Gastrocnemius medialis (tissue), 4 donors: ENCODE measurements around the gene MIGA2. TPM values are rescaled to one million over a fixed set of nuclear protein-coding genes. Genes with fewer than 3 reads are reported as not detected.

Experiments
- ATAC-seq, 2 donors: fragments of 150-250 bp; one replicate each; pipeline ENCODE4 v1.9.1; 2016
- DNase-seq, 2 donors: peaks; one replicate each; pipeline ENCODE4 v3.0.0-alpha.2; 2019
- H3K27ac ChIP-seq, 4 donors: fragments of 200-600 bp; sonication (generic); 1 replicate in 1 of 4; 2 replicates in 3 of 4; pipeline ENCODE4 v1.5.1; 2016 to 2018; ENCODE audit warnings: mild to moderate bottlenecking in 2 of 4, moderate library complexity in 1 of 4
- H3K27me3 ChIP-seq, 3 donors: fragments of 200-600 bp; sonication (generic) in 2 of 3; 1 replicate in 1 of 3; 2 replicates in 2 of 3; pipeline versions ENCODE4 v1.5.1 to v1.6.0; 2016 to 2019; ENCODE audit warnings: mild to moderate bottlenecking in 1 of 3, moderate library complexity in 1 of 3
- H3K36me3 ChIP-seq, 2 donors: fragments of 200-600 bp; sonication (generic) in 1 of 2; one replicate each; pipeline ENCODE4 v1.5.1; 2017 to 2018
- H3K4me1 ChIP-seq, 2 donors: fragments of 200-600 bp; sonication (generic) in 1 of 2; one replicate each; pipeline ENCODE4 v1.5.1; 2016 to 2017; ENCODE audit warnings: mild to moderate bottlenecking in 2 of 2
- H3K4me3 ChIP-seq, 4 donors: fragments of 200-600 bp; sonication (generic) in 3 of 4; 1 replicate in 1 of 4; 2 replicates in 3 of 4; pipeline ENCODE4 v1.5.1; 2016 to 2019; ENCODE audit warnings: mild to moderate bottlenecking in 2 of 4
- H3K9me3 ChIP-seq, 3 donors: fragments of 200-600 bp; sonication (generic) in 2 of 3; 1 replicate in 1 of 3; 2 replicates in 2 of 3; pipeline ENCODE4 v1.5.1; 2016 to 2019
- POLR2A ChIP-seq, 2 donors: fragments of 450-650 bp; IDR thresholded peaks; one replicate each; pipeline ENCODE4 v1.6.1; 2017; ENCODE audit warnings: antibody characterized with exemption in 2 of 2, mild to moderate bottlenecking in 2 of 2, moderate library complexity in 2 of 2
- in situ Hi-C, 4 donors: fragments of 200-750 bp; cut with MboI; loops; one replicate each; pipeline versions ENCODE4 v1.15.0 to v1.8.0; 2017; ENCODE audit warnings: low sequenced_read_pairs in 4 of 4
- intact Hi-C: fragments of 100-400 bp; cut with DNase I; formaldehyde crosslinking; loops from one replicate; pipeline ENCODE4 v1.15.1; 2023; ENCODE audit warnings: low total_unique reads
- total RNA-seq, 4 donors: library from RNA; depleted of rRNA; stranded (reverse); fragments of >200 nt; gene quantifications; one replicate each; pipeline versions ENCODE4 v1.1.0 to v1.2.3, GENCODE V29; 2016
- TF ChIP-seq, protein P1 (sequence below), 5 experiments: fragments of 450-650 bp in 3 of 5; fragments of 200-600 bp in 2 of 5; sonication (generic) in 2 of 5; IDR thresholded peaks in 4 of 5; conservative IDR thresholded peaks in 1 of 5; 1 replicate in 4 of 5; 2 replicates in 1 of 5; pipeline ENCODE4 v1.5.1; 2016 to 2019; ENCODE audit warnings: antibody characterized with exemption in 5 of 5, mild to moderate bottlenecking in 3 of 5, moderate library complexity in 3 of 5

MIGA2 gene
- total RNA-seq, 4 donors from 2014 or later, result 5.8 to 20.6 (median 18.1) TPM

DNA sequence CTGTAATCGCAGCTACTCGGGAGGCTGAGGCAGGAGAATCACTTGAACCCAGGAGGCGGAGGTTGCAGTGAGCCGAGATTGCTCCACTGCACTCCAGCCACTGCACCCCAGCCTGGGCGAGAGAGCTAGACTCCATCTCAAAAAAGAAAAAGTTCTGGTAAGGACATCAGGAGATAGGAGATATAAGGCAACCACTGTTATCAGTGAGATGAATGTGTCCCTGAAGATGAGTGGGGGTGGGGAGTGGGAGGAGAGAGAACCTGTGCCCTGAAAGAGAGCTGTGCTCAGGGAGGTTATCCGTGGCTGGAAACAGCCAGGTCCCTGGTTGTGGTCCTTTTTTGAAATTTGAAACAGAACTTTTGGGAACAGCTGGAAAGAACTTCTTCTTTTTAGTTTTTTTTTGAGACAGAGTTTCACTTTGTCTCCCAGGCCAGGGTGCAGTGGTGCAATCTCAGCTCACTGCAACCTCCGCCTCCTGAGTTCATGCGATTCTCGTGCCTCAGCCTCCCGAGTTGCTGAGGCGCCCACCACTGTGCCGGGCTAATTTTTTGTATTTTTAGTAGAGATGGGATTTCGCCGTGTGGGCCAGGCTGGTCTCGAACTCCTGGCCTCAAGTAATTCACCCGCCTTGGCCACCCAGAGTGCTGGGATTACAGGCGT, 77.3 kb downstream of the MIGA2 start:
- in situ Hi-C loops, result no loop called here
- no peak for TF ChIP-seq POLR2A (IDR thresholded peaks at IDR 0.05)
- TF ChIP-seq, protein P1, sequence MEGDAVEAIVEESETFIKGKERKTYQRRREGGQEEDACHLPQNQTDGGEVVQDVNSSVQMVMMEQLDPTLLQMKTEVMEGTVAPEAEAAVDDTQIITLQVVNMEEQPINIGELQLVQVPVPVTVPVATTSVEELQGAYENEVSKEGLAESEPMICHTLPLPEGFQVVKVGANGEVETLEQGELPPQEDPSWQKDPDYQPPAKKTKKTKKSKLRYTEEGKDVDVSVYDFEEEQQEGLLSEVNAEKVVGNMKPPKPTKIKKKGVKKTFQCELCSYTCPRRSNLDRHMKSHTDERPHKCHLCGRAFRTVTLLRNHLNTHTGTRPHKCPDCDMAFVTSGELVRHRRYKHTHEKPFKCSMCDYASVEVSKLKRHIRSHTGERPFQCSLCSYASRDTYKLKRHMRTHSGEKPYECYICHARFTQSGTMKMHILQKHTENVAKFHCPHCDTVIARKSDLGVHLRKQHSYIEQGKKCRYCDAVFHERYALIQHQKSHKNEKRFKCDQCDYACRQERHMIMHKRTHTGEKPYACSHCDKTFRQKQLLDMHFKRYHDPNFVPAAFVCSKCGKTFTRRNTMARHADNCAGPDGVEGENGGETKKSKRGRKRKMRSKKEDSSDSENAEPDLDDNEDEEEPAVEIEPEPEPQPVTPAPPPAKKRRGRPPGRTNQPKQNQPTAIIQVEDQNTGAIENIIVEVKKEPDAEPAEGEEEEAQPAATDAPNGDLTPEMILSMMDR (IDR thresholded peaks at IDR 0.05 in 4 of 5, conservative IDR thresholded peaks at IDR 0.05 in 1 of 5), result no peak
- Histone ChIP-seq H3K27ac (peak overlapping the region in 2 of 4 donors; percentile 65 to 69), H3K9me3 (no peaks in the 10 kb centered on the region), H3K27me3 (no peaks in the 10 kb centered on the region), H3K36me3 (no peaks in the 10 kb centered on the region), H3K4me1 (peaks cover 33 to 48% of the 10 kb centered on the region in 2 donors), H3K4me3 (no peak overlapping the region)
- intact Hi-C loops, result no loop called here
- ATAC-seq (no peak), DNase-seq (no peak)

DNA sequence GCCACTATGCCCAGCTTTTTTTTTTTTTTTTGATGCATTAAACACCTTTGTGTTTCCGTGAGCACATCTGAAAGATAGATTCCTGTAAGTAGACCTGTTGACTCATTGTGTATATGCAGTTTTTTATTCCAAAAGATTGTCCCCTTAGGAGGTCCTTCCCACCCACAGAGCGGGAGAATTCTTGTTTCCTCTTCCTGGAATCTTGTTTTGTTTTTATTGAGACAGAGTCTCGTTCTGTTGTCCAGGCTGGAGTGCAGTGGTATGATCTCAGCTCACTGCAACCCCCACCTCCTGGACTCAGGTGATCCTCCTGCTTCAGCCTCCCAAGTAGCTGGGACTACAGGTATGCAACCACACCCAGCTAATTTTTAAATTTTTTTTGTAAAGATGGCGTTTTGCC, 82.4 kb downstream of the MIGA2 start:
- TF ChIP-seq POLR2A (IDR thresholded peaks at IDR 0.05), result no peak
- TF ChIP-seq, protein P1 (IDR thresholded peaks at IDR 0.05 in 4 of 5, conservative IDR thresholded peaks at IDR 0.05 in 1 of 5), result no peak
- peaks cover 0 to 12% of the 10 kb centered on the region in 2 donors for H3K36me3 ChIP-seq
- peak overlapping the region in 1 of 4 donors; percentile 31 for H3K27ac ChIP-seq
- no peaks in the 10 kb centered on the region for H3K9me3 ChIP-seq
- H3K27me3 ChIP-seq, result no peaks in the 10 kb centered on the region
- DNase-seq, result no peak
- intact Hi-C loops (no loop called here), in situ Hi-C loops (no loop called here)
- no peak overlapping the region for H3K4me3 ChIP-seq
- no peak for ATAC-seq
- H3K4me1 ChIP-seq, result peaks cover 45 to 61% of the 10 kb centered on the region in 2 donors

- intact Hi-C loops, result no loop called here
- TF ChIP-seq POLR2A (IDR thresholded peaks at IDR 0.05), result no peak
- TF ChIP-seq, protein P1 (IDR thresholded peaks at IDR 0.05 in 4 of 5, conservative IDR thresholded peaks at IDR 0.05 in 1 of 5), result no peak
- peak; percentile 59 to 85 for DNase-seq
- Histone ChIP-seq H3K36me3 (peaks cover 0 to 24% of the 10 kb centered on the region in 2 donors), H3K27ac (peak overlapping the region; percentile 81 to 88 (median 84)), H3K27me3 (no peaks in the 10 kb centered on the region), H3K9me3 (no peaks in the 10 kb centered on the region), H3K4me1 (peaks cover 43 to 51% of the 10 kb centered on the region in 2 donors), H3K4me3 (no peak overlapping the region)
- in situ Hi-C loops, result no loop called here
- ATAC-seq, result peak; percentile 85 to 94
Measured at GRCh38 chr9:129121483-129121882, 85.1 kb downstream of the MIGA2 start.

Other genes starting within 250 kb of the MIGA2 start
- gene TBC1D13, start 249.4 kb upstream of the MIGA2 start, total RNA-seq, result 10 to 100 TPM in 2 of 4 donors, 1 to 10 TPM in 2; 7.8 to 14.3 (median 11.3) TPM
- gene ENDOG, start 218.1 kb upstream of the MIGA2 start, total RNA-seq, result 100 to 1,000 TPM in 3 of 4 donors, 10 to 100 TPM in 1; 58.2 to 212 (median 122) TPM
- 10 to 100 TPM; 10.7 to 29.3 (median 14.9) TPM for gene SPOUT1, start 206.8 kb upstream of the MIGA2 start, total RNA-seq
- gene KYAT1, start 154.7 kb upstream of the MIGA2 start, total RNA-seq, result 1 to 10 TPM; 4.7 to 7.4 (median 5.8) TPM
- 10 to 100 TPM; 24.4 to 28.4 (median 27.0) TPM for gene LRRC8A, start 154.5 kb upstream of the MIGA2 start, total RNA-seq
- gene PHYHD1, start 115.6 kb upstream of the MIGA2 start, total RNA-seq, result 10 to 100 TPM in 3 of 4 donors, 1 to 10 TPM in 1; 9.5 to 39.3 (median 30.3) TPM
- gene DOLK, start 89.0 kb upstream of the MIGA2 start, total RNA-seq, result 10 to 100 TPM in 1 of 4 donors, 1 to 10 TPM in 3; 6.5 to 11.8 (median 6.6) TPM
- 10 to 100 TPM; 24.7 to 59.7 (median 30.3) TPM for gene NUP188, start 88.9 kb upstream of the MIGA2 start, total RNA-seq
- gene SH3GLB2, start 8.3 kb upstream of the MIGA2 start, total RNA-seq, result 10 to 100 TPM; 33.6 to 55.1 (median 44.1) TPM
- 1 to 10 TPM; 1.6 to 4.7 (median 2.8) TPM for gene DOLPP1, start 44.5 kb downstream of the MIGA2 start, total RNA-seq
- gene CRAT, start 74.2 kb downstream of the MIGA2 start, total RNA-seq, result 100 to 1,000 TPM; 137 to 167 (median 144) TPM
- gene PTPA, start 74.8 kb downstream of the MIGA2 start, total RNA-seq, result 10 to 100 TPM; 37.6 to 71.6 (median 53.5) TPM
- 1 to 10 TPM in 3 of 4 donors, under 1 TPM in 1; 0.92 to 3.4 (median 2.9) TPM for gene IER5L, start 141.6 kb downstream of the MIGA2 start, total RNA-seq